Retina (tissue), 1 donor: Measurements from ENCODE around the gene AUH.
A peak's percentile ranks its signal among the peaks of the same experiment; 100 is the strongest.
"Not testable (repeated sequence)": the region's sequence is repeated elsewhere in the genome, so short reads cannot be mapped to it uniquely, and the experiment has no call there.

ENCODE experiments used
- DNase-seq: peaks from one replicate; pipeline ENCODE4 v3.0.0-alpha.2; 2016

Gene AUH

DNA sequence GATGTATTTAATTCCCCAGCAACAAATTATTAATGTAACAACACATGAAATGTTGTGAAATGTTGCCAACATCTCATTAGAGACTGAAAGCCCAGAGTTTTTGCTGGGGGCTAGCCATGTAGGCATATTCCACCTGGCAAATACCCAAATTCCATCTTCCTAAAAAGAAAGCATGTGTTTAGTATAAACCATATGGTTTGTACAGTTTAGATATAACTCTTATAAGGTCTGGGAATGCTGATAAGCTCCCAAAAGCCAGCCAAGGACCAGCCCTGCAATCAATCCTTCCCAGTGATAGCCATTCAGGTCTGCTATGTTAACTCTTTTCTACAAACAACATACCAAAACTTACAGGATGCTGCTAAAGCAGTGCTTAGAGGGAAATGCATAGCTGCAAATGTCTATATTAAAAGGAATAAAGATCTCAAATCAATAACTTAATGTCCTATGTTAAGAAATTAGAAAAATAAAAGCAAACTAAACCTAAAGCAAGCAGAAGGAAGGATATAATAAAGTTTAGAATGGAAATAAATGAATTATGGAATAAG is 158.9 kb downstream of the AUH start:
- DNase-seq = no peak

DNA sequence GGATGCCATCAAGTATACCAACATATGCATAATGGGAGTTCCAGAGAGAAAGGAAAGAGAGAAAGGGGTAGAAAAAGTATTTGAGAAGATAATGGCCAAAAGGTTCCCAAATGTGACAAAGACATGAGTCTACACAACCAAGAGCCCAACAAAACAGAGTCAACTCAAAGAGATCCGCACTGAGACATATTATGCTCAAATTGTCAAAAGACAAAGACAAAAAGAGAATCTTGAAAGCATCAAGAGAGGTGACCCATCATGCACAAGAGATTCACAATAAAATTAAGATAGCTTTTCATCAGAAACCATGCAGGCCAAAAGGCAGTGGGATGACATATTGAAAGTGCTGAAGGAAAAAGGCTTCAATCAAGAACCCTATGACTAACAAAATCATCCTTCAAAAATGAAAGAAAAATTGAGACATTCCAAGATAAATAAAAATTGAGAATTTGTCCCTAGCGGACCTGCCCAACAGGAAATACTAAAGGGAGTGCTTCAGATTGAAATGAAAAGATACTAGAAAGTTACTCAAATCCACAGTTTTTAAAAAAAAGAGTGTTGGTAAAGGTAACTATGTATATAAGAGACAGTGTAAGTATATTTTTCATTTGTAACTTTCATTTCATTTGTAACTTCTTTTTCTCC is 160.9 kb downstream of the AUH start:
- no peak for DNase-seq

DNA sequence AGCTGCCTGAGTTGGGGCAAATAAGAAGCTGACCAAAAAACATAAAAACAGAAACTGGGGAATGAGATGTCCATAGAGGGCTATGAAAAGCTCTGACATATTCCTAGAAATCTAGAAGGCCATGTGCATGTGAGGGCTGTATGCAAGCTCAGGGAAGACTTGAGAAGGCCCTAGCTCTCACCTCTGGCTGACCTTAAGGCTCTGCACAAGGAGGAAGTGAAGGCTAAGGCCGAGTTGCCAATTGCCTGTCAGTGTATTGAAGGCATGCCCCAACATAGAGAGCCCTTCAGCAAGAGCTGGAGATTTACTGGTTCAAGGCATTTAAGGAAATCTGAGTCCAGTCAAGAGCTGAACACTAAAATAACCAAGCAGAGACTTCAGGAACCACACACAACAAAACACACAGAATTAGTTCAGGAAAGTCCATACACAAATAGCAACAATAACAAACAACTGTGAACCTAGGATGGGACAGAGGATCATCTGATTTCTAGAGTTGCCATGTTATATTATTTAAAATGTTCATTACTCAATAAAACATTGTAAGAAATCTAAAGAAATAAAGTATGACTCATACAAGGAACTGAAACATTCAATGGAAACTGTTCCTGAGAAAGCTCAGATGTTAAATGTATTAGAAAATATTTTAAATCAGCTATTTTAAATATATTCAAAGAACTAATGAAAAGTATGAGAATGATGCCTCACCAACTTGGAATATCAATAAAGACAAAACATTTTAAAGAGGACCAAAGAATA is 161.8 kb downstream of the AUH start:
- DNase-seq = no peak

DNA sequence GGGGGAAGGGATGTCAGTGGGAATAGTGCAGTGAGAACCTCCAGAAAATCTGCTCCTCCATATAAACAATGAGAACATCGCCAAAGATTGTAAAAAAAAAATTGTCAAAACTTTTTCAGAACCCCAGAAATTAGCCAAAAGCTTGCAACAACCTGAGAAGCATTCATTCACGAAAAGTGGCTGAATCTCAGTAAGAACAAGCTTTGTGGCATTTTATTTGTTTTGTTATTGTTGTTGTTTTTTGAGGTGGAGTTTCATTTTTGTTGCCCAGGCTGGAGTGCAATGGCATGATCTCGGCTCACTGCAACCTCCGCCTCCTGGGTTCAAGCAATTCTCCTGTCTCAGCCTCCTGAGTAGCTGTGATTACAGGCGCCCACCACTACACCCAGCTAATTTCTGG is 162.8 kb downstream of the AUH start:
- not testable (repeated sequence) for DNase-seq

DNA sequence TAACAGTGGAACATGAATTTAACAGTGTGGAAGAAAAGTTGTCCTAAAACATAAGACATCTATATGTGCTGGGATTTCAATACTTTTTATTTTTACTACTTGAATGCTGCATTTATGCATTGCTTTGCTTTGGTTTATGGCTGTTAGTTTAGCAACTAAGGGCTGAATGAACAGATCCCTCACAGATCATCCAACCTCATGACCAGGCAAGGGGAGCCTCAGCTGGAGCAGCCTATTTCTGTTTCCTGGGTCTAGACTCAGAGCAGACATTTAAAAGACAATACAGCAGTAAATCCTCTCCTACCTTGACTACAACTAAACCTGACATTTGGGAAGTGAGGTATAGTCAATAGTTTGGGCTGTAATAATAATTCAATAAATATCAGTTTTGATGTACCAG is 163.3 kb downstream of the AUH start:
- no peak for DNase-seq

DNA sequence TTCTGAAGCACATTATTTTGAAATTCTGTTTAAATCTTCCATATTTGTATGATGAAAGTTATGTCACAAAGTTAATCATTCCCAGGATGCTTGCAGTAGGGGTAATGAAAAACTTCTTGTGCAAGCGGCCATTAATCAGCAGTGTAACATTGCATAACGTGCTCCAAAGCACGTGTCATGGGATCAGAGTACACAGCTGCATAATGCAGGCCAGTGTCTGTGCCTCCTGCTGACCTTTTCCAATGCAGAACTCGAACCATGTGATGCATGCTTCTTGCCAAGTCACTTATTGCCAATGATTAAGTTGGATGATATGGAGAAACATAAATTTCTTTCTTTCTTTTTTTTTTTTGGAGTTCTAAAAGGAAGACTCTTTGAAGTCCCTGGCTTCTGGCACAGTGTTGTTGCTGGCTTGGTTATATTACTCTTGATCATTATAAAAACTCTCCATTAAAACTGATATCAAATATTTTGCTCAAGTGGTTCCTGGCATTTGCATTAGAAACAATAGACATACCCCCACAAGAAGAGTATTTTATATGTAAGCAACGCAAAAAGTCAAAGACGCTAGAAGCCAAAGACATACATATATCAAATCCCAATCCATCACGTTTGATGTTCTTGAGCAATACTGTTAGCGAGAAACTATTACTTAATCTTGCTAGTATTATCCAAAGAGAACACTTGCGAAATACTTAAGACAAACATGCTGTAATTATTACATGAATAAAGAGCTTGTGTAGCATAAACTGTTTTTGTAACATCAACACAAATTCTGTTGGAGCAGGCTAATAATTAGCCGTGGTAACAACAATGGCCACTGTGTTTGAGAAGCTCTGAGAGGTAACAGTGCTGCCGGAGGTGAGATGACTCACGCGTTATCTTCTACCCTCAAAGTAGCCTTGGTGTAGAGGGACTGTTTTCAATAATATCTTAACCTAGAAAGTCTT is 164.2 kb downstream of the AUH start:
- DNase-seq = no peak

DNA sequence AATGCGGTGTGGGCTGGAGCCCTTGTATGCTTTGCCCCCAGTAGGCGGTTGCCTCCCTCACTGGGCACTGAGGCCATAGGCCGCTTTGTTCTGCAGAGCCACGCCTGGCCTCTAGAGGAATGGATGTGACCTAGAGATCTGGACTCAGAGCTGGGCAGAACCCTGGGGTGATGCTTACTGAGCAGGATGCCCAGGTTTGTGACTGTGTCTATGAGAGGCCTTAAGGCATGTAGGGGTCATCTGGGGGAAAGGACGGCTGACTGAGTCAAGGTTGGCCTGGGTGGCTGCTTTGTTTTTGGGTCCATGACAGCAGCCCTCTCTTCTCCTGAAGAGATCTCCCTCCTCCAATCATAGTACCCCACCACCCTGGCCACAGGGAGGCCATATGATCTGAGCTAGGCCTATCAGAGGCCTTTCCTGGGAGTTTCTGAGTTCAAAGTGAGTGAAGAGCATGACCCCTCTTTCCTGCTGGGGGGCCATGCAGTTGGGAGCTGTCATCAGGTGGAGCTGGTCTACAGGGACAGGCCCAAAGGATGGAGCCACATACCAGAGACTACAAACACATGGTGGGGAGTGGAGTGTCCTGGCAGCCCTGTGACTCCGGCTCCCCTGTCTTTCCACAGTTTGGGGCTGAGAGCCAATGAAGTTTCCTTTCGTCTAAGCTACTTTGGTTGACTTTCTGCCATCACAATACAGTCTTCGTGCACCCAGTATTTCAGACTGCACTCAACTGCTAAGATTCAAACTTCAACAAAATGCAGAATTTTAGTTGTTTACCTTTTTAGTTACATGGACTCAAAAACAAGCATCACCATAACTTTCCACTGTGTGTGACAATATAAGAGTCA is 165.4 kb downstream of the AUH start:
- DNase-seq = no peak

DNA sequence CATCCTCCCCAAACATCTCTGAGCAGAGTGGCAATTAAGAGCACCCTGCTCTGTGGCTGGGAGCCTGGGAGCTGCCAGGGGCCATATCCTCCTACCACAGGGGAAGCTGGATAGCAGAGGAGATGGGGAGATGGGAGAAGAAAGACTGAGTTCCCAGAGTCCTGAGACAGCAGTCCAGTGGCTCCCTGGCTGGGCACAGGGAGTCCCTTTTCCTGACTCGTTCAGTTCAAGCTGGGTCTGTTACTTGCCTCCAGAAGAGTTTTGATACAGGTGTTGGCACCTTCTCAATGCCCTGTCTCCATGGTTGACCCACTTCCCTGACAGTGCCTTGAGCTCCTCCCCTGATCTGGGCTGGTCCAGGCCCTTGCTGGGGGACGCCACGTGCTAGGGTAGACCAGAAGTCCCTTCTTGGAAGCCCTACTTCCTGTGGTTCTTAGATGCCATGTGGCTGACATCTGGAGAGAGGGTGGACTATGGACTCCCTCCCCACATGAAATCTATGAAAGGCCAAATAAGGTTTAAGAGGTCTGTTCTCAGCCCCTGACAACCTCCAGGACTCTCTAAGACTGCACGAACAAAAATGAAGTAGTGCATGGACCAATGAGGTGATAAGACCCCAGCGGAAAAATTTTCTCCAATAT is 166.2 kb downstream of the AUH start:
- DNase-seq = no peak

DNA sequence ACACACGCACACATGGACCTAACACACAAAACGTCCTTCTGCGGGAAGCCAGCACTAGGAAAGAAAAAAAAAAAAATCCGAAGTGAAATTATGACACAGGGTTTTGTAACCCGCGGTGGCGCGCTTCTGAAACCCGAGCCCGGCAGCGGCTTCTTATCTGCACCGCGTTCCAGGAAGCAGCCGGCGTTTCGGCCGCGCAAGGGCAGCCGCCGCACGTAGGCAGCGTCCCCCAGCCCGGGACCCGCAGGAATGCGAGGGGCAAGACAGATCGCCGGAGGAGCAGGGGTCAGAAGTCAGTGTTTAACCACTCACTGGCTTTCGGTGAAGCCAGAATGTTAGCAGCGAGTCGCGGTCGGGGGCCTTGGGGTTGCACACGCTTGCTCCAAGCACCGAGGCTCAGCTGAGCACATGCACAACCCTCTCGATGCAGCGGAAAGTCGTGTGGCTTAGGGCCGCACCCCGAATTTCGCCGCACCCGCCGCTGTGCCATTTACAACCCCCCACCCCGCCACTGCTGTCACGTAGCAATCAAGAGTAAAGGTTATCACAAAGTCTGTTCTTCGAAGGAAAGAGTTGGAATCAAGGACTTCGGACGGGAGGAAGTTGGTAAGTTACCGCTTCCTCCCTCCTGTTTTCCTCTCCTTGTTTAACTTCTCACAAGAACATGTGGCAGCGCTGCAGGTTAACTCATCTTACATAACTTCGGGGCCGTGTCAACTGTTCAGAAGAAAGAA is 167.9 kb downstream of the AUH start:
- DNase-seq = peak; percentile 92

DNA sequence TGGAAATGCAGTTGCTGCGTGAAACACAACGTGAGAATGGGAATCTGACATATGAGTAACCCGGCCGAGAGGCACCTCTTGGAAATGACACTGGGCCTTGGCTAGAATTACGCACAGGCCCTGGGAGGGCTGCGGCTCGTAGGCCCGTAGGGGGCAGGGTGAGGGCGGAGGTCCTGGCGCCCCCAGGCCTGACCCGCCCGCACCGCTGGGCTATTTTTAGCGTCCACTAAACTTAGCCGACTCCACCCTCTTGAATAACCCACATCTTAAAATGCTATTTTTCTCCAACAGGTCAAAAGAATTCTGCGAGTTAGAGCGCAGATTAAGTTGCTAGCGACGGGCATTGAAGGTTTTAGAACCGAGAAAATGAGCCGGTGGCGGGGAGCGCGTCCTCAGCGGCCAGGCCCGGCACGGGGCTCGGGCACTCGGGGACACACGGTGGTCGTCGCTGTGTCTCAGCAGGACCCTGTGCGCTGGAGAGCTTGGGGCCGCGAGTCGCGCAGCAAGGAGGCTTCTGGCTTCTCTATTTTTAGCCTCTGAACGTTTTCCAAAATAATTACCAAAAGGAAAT is 168.5 kb downstream of the AUH start:
- peak; percentile 89 for DNase-seq

DNA sequence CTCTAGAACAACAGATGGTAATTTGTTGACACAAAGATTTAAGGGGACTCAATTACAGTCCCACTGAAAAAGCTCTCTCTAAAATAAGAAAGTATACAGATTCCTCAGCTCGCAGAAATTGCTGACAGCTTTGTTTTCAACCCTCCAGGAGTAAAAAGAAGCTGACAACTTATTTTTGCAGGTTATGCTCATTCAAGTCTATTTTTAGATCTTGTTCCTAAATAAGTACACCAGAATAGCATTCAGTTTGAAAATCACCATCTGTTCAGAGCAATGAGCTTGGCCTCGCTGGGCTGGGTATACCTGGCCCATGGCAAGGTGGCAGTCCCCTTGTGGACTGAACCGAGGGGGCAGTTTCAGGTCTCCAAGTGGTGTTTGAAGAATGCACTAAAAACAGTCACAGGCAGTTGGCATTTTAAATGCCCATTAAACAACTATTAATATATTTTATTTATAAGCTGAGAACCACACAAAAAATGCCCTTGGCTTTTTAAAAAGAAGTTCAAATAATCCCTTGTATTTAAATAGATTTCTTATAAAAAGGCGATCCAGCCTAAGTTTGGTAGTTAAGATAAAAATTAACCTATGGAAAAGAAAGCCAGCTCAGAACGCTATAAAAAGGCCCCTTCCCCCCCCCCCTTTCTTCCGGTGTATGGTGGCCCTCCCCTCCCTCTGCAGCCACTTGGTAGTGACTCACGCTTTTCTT is 169.2 kb downstream of the AUH start:
- DNase-seq = no peak

DNA sequence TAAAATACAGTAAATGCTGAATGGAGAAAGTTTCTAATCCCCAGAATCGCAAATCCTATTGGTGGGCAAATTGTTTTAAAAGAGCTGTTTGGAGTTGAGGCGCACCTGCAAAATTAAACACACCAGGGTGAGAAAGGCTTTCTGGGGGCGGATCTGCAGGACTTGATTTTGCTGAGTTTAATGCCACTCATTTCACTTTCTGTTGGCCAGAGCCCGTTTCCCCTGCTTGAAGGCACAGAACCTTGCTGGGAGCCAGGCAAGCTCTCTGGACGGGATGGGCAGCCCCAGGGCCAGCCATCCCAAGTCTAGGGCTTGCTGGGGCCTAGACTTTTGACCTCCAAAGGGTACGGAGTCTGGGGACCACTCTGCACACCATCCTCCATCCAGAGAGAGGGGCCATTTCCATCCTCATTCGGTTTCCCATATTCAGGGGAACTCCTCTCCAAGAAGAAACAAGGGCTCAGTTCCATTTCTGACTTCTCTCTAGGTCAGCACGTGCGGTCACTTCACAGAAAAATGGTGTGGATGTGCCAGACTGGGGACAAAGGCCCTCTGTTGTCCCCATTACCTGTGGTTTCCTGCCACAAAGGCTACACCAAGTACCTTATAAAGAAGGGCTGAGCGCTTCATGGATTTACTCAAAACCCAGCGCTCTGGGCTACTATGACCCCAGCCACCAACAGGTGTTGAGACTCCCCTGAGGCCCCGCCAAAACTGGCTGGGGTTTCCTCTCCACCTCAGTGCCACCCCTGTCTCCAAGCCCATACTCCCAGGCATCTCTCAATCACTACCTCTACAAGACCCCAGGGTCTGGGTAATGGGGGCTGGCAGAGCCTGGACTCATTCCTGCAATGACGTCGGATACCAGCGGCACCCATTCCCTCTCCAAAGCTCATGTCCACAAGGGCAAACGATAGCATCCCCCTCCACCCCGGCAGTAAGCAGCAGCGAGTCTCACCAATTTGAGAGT is 170.0 kb downstream of the AUH start:
- no peak for DNase-seq

DNA sequence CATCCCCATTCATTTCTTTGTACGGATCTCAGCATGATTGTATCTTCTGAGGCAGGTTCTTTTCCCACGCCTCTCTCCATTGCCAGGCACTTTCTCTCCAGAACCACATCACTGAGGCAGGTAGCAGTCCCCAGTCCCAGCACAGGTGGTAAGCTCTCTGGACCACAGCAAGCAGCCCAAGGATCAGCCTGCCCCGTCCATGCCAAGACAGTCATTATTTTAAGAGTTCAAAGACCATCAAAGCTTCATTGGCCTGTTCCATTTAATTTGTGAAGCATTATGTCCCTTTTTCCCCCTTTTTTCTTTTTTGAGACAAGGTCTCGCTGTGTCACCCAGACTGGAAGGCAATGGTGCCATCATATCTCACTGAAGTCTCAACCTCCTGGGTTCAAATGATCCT is 171.7 kb downstream of the AUH start:
- DNase-seq = no peak

DNA sequence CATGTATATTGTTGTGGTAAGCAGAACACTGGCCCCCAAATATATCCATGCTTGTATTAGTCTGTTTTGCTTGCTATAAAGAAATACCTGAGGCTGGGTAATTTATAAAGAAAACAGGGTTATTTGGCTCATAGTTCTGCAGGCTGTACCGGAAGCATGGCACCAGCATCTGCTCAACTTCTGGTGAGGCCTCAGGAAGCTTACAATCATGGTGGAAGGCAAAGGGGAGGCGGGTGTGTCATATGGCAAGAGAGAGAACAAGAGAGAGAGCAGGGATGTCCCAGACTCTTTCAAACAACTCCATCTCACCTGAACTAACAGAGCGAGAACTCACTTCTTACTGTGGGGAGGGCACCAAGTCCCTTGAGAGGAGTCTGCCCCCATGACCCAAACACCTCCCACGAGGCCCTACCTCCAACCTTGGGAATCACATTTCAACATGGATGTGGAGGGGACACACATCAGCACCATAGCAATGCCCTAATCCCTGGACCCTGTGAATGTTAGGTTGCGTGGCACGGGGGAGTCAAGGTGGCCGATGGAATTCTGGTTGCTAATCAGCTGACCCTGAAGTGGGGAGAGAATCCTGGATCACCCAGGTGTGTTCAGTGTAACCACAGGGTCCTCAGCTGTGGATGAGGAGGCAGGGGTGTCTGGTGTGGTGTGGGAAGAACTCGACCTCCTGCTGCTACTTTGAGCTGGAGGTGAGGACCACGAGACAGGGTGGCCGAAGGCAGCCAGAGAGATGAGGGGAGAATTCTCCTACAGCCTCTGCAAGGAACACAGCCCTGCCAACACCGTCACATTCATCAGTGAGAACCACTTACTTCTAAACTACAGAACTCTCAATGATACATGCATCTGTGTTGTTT is 172.8 kb downstream of the AUH start:
- no peak for DNase-seq

DNA sequence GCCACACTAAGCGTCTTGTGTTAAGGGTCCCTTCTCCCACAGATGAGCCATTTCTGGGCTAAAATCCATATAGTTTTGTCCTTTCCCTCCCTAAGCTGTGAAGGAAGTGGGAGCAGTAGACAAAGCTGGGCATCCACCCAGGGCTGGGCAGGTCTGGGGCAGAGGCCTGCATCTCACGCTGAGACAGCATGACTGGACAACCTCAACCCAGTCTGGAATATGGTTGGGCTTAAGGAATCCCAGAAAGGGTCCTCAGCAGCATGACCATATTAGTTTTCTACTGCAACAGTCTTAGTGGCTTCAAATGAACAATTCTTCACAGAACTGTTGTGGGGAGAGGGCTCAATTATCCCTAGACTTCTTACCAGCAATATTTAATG is 173.8 kb downstream of the AUH start:
- DNase-seq = no peak

DNA sequence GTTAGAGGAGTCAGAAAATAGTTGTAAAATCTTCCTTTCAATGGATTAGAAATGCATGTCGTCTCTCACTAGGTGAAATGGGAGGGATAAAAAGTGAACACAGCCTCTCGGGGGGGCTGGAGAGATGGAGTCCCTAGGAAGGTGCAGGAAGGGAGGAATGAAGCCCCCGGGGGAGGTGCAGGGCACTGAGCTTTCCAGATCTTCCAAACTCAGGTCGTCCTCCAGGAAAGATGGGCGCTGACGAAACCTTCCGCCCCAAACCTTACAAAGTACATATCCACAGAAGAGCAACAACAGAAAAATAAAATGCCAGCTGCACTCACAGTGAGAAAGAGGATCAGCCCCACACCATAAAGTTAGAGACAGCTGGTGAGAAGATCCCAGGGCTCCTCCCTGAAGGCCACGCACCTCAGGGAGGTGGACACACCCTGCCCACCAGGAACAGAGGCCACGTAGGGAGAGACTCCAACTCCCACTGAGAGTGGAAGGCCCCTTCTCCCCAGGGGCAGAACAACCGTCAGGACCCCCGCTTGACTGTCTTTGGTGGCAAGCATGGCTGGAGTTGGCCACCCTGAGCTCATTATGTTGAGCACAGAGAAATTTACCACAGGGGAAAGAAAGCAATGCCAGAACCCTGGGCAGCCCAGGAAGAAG is 174.3 kb downstream of the AUH start:
- DNase-seq = no peak

DNA sequence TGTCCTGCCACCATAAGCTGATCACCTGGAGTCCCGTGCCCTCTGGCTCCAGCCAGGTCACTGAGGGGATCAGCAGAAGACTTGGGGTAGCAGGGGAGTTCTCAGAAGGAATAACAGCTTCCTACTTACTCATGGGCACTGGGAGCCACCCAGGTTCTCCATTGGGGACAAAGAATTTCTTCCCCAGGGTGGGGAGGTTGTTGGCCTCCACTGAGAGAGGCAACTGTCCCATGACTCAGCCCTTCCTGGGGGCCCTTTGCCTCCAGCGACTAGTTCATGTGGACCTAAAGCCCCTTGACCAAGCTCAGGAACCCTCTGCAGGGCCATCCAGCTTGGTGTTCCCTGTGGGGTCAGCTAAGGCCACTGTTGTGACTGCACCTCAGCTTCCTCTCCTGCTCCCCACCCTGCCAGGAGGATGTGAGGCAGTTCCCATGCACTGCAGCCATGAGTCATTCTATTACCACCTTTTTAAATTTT is 175.0 kb downstream of the AUH start:
- no peak for DNase-seq
